ENCODE results near the gene NLK.
"Not testable (repeated sequence)": the region's sequence is repeated elsewhere in the genome, so short reads cannot be mapped to it uniquely, and the experiment has no call there.

NLK gene

GRCh38 chr17:28042657-28042720 lies at the start of gene NLK:
TSS of gene NLK (plus strand) at chr17:28042677. CDS start at chr17:28042874, 197 bp downstream.
- DNase-seq = no peak

- no peak for DNase-seq
Measured at GRCh38 chr17:27993161-27993695, 49.2 kb upstream of the NLK start.

- DNase-seq = no peak
Measured at GRCh38 chr17:27993723-27994310, 48.7 kb upstream of the NLK start.

- DNase-seq = no peak
Measured at GRCh38 chr17:27994586-27994985, 47.9 kb upstream of the NLK start.

- DNase-seq = no peak
Measured at GRCh38 chr17:27995554-27995953, 46.9 kb upstream of the NLK start.

GRCh38 chr17:27996202-27997043 lies 46.1 kb upstream of the NLK start:
- DNase-seq = peak; percentile 74

GRCh38 chr17:27997044-27997401 lies 45.5 kb upstream of the NLK start:
- DNase-seq = no peak

- DNase-seq = no peak
Measured at GRCh38 chr17:27997522-27997921, 45.0 kb upstream of the NLK start.

GRCh38 chr17:28001149-28001548 lies 41.3 kb upstream of the NLK start:
- DNase-seq = no peak

GRCh38 chr17:28004344-28004743 lies 38.1 kb upstream of the NLK start:
- no peak for DNase-seq

- not testable (repeated sequence) for DNase-seq
Measured at GRCh38 chr17:28007925-28008324, 34.6 kb upstream of the NLK start.

GRCh38 chr17:28008513-28008912 lies 34.0 kb upstream of the NLK start:
- DNase-seq = no peak

- no peak for DNase-seq
Measured at GRCh38 chr17:28010406-28010805, 32.1 kb upstream of the NLK start.

- DNase-seq = no peak
Measured at GRCh38 chr17:28018439-28019070, 23.9 kb upstream of the NLK start.

GRCh38 chr17:28020515-28020914 lies 22.0 kb upstream of the NLK start:
- no peak for DNase-seq

- DNase-seq = no peak
Measured at GRCh38 chr17:28029044-28029443, 13.4 kb upstream of the NLK start.

- DNase-seq = no peak
Measured at GRCh38 chr17:28030386-28030785, 12.1 kb upstream of the NLK start.

- DNase-seq = no peak
Measured at GRCh38 chr17:28031174-28031573, 11.3 kb upstream of the NLK start.

GRCh38 chr17:28033972-28034714 lies 8.3 kb upstream of the NLK start:
- DNase-seq = no peak

GRCh38 chr17:28035452-28035851 lies 7.0 kb upstream of the NLK start:
- DNase-seq = not testable (repeated sequence)

- not testable (repeated sequence) for DNase-seq
Measured at GRCh38 chr17:28035884-28036283, 6.6 kb upstream of the NLK start.

GRCh38 chr17:28038802-28039201 lies 3.7 kb upstream of the NLK start:
- DNase-seq = no peak

- no peak for DNase-seq
Measured at GRCh38 chr17:28039251-28039650, 3.2 kb upstream of the NLK start.

- no peak for DNase-seq
Measured at GRCh38 chr17:28040406-28040805, 2.1 kb upstream of the NLK start.
